GM18507 (cell line): ENCODE data around the gene NECAB3.
"Not testable (repeated sequence)": the region's sequence is repeated elsewhere in the genome, so short reads cannot be mapped to it uniquely, and the experiment has no call there.

Source experiments
- DNase-seq: peaks from one replicate; pipeline ENCODE4 v3.0.0; 2011; ENCODE audit warnings: low read depth; ENCODE audit not compliant: insufficient read length; ENCODE audit errors: extremely low spot score
- FAIRE-seq: peaks from 2 replicates; lab custom pipeline; 2011; peaks lifted over from hg19 to GRCh38; lab: Jason Lieb, UNC

The NECAB3 gene

DNA sequence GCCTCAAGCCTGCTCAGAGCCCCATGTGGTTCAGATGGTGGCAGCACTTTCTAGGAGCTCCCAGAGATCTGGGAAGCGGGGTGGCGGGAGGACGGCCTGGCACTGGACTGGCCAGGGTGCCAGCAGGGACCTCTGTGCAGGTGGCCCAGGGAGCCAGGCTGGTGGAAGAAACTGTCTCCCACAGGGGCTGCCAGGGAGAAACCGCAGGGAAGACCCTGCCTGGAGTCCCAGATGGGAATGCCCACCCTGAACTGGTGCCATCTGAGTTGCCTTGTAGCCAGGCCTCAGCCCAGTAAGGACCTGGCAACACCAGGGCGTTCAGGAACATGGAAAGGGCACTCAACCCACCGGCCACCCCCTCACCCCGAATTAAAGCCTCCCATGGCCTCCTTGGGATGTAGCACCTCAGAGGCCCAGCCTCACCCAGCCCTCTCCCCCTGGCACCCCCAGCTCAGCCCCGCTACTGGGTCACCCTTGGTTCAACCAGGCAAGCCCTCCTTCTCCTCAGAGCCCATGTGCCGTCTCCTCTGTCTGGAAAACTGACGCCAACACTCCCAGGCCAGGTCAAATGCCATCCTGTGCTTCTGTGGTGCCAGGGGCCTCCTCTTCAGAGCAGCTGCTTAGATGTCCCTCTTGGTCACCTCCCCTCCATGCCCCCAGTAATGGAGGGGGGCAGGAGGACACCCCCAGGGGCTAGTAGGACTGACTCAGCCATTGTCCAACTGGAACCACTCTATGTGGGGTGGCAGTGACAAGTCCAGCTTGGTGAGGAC lies 18.0 kb downstream of the NECAB3 start:
- FAIRE-seq (no peak), DNase-seq (no peak)

DNA sequence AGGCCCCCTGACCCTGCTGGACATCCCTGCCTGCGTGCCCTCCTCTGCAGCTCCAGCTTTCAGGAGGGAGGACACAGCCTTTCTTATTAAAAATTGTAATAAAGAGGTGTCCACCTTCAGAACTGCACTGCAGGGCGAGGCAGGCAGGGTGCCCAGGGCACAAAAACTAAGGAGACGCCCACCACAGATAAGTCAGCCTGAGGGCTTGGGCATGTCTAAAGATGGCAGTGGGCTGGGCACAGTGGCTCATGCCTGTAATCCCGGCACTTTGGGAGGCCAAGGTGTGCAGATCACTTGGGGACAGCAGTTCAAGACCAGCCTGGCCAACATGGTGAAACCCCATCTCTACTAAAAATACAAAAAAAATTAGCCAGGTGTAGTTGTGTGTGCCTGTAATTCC lies 19.1 kb downstream of the NECAB3 start:
- no peak for FAIRE-seq
- DNase-seq: no peak

DNA sequence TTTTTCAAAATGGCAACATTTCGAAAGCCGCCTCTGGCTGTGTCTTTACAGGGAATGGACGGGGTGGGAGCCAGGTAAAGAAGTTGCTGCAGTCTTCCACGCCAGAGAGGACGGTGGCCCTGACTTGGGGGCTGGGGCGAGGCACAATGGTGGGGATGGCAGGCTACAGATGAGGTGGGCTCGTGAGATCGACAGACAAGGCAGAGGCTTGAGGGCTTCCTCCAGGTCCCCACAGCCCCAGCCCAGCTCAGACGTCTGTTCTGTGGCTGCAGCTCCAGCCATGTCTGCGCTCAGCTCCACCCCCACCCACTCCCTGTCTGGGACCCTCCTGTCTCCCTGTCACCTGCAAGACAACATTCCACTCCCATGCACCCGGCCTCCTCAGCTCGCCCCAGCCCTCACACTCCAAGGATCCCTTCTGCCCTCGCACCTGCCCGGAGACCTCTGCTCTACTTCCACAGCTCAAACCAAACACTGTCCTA lies 19.5 kb downstream of the NECAB3 start:
- FAIRE-seq (no peak), DNase-seq (no peak)

DNA sequence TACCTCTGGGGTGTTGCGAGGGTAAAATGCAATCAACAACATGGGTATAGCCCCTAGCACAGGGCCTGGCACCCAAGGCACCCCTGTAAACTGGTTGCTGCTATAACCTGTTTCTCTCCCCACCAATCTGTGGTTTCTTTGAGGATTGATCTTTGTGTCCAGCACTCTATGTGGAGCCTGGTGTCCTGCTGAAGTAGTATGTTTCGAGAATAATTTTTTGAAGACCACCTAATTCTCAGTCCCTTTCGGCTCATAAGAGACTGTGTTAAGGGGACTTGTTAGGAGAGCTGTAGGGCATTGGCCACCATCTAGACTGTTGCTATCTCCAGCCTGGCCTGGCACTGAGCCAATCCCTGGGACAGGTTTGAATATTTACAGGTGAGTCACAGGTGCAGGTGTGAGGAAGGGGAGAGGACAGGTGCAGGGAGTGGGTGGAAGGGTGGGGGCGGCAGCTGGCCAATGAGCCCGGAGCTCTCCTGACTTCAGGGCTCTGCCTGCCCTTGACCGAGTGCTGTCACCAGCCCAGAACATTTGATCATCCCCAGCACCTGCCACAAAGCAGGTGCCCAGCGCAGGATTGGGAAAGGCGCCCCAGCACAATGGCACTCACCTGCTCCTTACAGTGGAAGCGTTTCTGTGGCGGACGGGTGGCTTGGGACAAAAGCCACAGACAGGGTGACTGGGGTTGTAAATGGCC lies 20.2 kb downstream of the NECAB3 start:
- DNase-seq: no peak
- no peak for FAIRE-seq

DNA sequence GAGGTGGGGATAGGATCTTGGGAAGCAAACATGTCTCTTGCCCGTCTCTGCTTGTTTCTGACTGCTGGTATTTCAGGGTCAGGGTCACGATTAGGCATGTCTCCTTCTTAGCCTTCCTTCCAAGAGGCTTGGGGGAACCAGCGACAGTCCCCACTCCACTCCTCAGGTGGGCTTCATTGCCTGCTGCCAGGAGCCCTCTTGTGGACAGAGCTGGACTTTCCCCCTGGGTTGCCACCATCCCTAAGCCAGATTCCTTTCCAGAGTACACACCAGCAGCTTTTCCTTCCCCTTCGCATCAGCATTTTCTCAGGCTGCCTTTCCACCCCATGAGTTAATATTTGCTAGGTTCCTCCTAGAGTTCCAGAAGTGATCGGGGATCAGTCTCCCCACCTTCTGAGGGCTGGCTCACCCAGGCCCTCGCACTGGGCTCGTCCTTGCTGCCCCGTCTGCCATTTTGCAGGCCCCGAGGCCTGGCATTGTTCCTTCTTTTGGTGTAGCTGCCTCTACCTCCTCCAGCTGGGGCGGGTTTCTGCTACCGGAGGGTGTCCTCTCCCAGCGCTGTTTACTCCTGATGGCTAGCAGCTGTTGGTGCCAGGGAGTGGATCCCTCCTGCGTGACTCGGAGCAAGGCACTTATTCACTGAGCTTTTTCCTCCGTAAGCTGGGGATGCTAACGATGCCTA lies 20.9 kb downstream of the NECAB3 start:
- DNase-seq (no peak), FAIRE-seq (peak; percentile 21)

DNA sequence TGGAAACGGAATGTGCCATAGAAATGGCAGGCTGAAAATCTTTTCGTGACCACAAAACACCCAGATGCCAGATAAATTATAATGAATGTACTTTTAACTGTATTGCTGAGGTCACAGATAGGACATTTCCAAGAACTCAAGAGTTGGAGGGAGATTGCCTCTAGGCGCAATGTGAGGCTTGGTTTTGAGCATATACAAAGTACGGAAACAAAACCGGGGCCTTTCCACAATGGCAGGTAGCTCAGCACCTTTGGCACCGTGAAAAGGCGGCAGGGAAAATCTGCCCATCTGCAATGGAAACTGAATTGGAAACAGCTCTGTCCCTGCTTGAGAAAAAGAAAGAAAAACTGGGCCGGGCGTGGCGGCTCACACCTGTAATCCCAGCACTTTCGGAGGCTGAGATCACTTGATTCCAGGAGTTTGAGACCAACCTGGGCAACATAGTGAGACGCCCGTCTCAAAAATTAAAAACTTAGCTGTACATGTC lies 22.6 kb downstream of the NECAB3 start:
- no peak for FAIRE-seq
- DNase-seq: no peak

DNA sequence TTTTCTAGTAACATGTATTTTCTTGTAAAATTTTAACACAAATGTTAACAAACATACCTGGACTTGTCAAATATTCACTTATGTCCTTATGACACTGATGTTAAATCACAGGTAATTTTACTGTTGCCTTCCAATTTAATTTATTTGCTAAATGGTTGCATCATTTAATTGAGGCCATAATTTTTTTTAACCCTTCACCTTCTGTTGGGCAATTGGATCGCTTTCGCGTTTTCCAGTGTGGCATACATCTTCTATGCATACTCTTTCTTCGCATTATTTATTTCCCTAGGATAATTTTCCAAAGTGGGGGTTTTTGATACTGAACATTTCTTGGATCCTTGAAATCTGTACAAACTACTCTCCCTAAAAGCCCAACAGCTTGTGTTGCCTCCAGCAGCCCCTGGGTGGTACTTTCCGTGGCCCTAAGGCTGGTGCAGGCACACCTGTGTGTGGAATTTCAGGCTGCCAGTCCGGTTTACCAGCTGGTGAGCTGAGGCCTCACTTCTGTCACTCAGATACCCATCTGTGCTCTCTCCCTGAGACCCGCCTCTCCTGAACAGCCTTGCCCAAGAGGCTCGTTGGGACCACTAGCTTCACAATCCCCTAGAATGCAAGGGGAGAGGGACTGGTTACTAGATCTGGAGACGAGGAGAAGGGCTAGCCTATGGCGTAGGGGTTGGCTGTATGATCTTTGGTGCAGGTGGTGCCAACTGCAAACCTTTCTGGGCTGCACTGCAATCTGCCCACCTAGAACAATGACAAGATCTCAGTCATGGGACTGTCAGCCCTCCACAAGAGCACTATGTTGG lies 23.3 kb downstream of the NECAB3 start:
- FAIRE-seq (no peak), DNase-seq (no peak)

DNA sequence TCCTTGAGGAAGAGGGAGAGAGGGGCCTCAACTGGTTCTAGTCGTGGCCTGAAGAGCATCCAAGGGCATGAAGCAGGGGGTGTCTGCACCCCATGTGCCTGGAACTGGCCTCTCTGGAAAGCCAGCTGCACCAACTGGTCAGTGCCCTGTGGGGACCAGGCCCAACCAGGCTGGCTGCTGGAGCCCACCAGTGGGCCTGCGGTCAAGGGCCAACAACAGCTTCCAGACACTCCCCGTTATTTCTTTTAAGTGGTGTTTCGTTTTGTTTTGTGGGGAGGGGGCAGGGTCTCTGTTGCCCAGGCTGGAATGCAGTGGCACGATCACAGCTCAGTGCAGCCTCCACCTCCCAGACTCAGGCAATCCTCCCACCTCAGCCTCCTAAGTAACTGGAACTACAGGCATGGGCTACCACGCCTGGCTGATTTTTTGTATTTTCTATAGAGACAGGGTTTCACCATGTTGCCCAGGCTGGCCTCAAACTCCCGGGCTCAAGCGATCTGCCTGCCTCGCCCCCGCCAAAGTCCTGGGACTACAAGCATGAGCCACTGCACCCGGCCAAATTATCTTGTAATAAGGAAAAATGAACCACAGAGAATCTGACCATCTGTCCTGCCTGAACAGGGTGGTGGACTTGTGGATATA lies 24.0 kb downstream of the NECAB3 start:
- FAIRE-seq (no peak), DNase-seq (no peak)

DNA sequence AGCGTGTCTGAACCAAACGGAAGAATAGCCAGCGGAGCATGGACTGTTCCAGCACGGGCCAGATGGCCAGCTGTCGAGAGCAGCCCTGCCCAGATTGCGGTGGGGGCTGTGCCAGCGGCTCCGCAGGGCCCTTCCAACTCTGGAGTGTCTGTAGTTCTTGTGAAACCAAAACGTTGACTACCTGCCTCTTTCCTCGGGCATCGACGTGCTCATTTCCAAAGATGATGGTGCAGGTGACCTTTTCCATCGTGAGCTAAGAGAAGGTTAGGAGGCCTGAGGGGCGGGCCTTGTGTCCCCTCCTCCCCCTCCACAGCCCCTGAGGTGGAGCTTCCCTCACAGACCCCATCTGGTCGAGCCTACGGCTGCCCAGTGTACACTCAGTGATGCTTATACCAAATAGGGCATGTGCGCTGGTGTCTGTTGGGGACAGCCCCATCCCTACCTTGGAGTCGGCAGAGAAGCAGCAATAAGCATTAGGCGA lies 25.0 kb downstream of the NECAB3 start:
- no peak for DNase-seq
- no peak for FAIRE-seq

DNA sequence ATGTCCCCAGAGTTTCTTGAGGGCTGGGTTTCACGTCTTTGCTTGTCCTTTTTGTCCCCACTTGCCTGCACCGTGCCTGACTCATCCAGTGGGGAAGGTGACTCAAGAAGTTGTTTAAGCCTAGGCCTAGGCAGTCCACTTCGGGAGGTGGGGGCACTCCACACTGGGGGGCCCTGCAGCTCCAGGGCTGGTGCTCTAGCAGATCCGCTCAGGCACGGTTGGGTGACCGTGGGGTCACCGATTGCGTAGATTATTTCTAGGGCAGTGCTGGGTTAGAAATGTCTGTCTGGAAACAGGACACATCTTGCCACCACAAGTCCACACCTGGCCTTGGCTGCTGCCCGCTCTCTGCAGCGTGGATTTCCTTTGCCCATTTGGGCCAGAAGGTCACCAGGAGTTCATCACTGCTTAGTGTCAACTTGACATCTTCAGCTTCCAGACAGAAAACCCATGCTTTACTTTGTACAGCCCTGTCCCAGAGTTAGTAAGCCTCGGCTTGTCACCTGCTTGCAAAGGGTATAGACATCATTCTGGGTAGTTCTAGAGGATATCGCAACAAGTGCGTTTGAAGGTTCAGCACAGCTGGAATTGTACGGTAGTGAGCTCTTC lies 25.7 kb downstream of the NECAB3 start:
- FAIRE-seq (no peak), DNase-seq (no peak)

DNA sequence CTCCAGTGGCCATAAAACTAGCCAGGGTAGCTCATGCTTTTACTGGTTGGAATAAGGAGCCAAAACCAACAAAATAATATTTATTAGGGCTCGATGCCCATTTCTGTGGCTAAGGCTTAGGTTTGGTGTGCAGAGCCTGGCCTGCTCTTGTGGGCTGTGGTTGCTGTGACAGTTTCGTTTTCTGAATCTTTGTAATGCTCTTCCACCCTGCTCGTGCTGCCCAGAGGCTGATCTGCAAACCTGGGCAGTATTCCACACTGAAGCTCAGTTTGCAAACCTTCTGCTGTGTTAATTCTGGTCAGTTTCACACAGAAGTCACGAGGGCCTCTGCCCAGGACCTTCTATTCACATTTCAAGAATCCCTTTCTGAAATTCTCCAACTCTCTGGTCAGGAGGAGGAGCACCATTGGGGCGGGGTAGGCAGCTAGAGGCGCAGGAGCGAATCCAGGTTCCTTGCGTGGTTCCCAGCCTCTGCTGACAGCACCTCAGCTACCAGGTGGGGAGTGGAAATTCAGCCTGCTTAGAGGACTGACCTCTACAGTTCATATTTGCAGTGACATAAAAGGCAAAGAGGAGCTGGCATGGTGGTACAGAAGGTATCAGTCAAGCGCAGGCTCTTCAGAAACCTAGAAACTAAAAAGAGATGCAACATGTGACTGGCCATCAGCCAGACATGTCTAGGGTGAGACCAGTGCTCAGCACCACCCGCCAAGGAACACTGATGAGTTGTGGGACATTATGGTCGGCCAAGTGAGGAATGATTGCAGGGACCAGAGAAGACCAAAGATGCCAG lies 26.4 kb downstream of the NECAB3 start:
- FAIRE-seq (peak; percentile 91), DNase-seq (peak; percentile 55)

DNA sequence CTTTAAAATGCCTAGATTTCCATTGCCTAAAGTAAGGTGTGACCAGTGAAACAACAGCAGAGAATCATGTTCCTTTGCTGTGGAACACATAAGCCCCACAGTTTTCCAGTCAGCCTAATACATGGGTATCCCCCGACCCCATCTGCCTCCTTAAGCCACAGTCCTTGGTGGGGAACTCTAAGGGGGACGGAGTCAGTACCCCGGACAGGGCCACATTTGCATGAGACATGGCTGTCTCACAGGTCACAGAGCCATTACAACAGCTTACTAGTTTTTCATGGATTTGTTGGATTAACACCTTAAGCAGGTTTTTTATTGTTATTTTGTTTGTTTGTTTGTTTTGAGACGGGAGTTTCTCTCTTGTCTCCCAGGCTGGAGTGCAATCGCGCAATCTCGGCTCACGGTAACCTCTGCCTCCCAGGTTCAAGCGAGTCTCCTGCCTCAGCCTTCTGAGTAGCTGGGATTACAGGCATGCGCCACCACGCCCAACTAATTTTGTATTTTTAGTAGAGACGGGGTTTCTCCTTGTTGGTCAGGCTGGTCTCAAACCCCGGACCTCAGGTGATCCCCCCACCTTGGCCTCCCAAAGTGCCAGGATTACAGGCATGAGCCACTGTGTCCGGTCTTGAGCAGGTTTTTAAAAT lies 27.1 kb downstream of the NECAB3 start:
- DNase-seq: not testable (repeated sequence)

DNA sequence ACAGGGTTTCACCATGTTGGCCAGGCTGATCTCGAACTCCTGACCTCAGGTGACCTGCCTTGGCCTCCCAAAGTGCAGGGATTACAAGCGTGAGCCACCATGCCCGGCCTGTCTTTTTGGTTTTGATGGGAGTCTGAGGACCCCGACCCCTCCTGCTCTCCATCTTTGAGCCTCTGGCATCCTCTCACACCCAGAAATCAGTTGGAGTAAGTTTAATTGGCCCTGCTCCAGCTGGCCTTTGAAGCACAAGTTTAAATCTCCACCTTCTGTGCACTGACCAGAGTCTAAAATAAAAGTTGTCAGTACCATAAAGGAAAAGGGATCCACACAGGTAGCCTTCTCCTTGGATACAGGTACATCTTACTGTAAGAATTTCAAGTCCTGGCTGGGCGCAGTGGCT lies 28.0 kb downstream of the NECAB3 start:
- no peak for DNase-seq
- no peak for FAIRE-seq

More for the DNA sequence above, 27.1 kb downstream of the NECAB3 start:
- FAIRE-seq: not testable (repeated sequence)

DNA sequence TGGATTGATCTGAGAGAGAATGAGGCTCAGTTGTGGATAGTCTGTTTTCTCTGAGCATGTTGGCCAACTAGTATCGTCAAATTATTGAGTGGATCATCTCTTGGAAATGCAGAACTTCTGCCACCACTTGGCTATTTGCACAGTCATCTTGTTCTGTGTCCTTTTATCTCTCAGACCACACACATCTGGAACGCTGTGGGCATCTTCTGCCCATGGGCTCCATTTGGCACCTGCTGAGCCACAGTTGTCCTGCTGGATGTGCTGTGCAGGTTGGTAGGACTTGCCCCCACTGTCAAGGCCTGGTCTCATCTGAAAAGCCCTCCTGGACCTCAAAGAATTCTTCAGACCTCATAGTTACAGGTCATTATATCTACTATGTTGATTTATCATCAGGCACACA lies 28.8 kb downstream of the NECAB3 start:
- FAIRE-seq (no peak), DNase-seq (no peak)

DNA sequence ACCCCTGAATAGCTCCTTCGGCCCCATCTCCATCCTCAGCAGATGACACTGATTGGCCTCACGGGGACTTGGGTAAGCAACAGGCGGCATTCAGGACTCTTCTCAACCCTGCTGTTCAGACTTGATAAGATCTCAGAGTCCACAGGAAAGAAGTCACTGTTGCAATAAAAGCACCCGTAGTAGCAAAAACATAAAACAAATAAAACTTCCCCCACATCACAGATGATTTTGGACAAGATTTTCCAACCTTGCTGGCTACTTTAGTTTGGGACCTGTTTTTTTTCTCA lies 29.2 kb downstream of the NECAB3 start:
- FAIRE-seq (no peak), DNase-seq (no peak)

DNA sequence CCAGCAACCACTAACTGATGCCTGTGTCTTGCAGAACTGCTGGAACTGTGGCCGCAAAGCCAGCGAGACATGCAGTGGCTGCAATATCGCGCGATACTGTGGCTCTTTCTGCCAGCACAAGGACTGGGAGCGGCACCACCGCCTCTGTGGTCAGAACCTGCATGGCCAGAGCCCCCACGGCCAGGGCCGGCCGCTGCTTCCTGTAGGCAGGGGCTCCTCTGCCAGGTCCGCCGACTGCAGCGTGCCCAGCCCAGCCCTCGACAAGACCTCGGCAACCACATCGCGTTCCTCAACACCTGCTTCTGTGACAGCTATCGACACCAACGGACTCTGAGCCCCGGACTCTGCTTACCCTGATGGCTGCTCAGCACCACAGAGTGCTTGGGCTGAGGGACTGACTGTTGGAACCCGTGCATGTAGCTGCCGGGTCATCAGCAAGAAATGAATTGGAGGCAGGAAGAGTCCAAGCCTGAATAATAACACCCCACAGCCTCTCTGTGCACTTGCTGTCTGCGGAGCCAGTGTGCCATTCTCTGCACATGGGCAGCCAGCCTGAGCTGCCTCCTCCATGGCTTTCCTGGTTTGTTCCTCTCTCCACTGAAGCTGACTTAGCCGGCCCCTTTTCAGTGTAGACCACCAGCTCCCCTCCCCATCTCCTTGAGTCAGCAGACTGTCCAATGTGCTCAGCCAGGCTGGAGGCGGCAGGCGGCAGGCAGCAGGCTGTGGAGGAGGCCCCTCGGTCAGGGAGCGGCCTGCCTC lies 29.7 kb downstream of the NECAB3 start:
- DNase-seq (no peak), FAIRE-seq (no peak)

DNA sequence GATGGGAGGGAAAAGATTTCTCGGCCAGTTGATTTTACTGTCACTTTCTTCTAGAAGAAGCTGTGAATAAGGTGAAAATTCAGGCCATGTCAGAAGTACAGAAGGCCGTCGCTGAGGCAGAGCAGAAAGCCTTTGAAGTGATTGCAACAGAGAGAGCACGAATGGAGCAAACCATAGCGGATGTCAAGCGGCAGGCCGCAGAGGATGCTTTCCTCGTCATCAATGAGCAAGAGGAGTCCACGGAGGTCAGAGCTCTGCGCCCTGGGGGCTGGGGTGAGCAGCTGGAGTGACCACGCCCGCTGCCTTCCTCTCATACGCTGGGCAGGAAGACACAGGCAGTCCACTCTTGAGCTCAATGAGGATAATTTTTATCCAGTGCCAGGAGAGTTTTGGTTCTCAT lies 33.9 kb downstream of the NECAB3 start:
- FAIRE-seq (no peak), DNase-seq (no peak)
